Heart left ventricle (tissue), 13 donors: ENCODE data around the gene SLC25A6.

ENCODE experiments used
- POLR2A ChIP-seq, 2 donors: fragments of 450-650 bp; IDR thresholded peaks; one replicate each; pipeline ENCODE4 v1.6.1; 2017; ENCODE audit warnings: antibody characterized with exemption in 2 of 2, mild to moderate bottlenecking in 2 of 2, moderate library complexity in 2 of 2
- TF ChIP-seq, protein P1 (sequence below), 12 donors: fragments of 200-600 bp; sonication (generic) in 4 of 12; IDR thresholded peaks; one replicate each; pipeline versions ENCODE4 v1.5.0 to v1.8.0; 2018 to 2022; ENCODE audit warnings: antibody characterized with exemption in 12 of 12, mild to moderate bottlenecking in 5 of 12
- donor health status: ischemic (EF 13 %, LVEDD 7.1; RV severe dilation, severe dysfunction).
- donor health status: DM: no; HTN: yes; CAD: no.
- donor health status: DM: no; HTN: no; CAD: no.
- donor health status: ischemic (EF 25% LVEDD 6.9; RV normal size, moderate dysfunction).
- donor health status: ischemic (EF 25% LVEDD 5.7; RV mildly dilated, moderate dysfunction).
- donor health status: ischemic (EF 35%, LVEDD 5.7; RV mildly dilated, moderate dysfunction).
- donor health status: nonischemic (EF 11% LVEDD 7.7; RV severe dilation, severe dysfunction).
- donor health status: DM: yes; HTN: yes; CAD: no.
- donor health status: PGD.
- donor health status: ischemic (EF 29% LVEDD 5.4; RV normal size, mild dysfunction).
- donor health status: nonischemic (EF 23%, LVEDD 6.1; RV moderate dilation, normal function).

GRCh38 chrX:1416327-1416784, 24.4 kb upstream of the SLC25A6 start:
- TF ChIP-seq, protein P1, sequence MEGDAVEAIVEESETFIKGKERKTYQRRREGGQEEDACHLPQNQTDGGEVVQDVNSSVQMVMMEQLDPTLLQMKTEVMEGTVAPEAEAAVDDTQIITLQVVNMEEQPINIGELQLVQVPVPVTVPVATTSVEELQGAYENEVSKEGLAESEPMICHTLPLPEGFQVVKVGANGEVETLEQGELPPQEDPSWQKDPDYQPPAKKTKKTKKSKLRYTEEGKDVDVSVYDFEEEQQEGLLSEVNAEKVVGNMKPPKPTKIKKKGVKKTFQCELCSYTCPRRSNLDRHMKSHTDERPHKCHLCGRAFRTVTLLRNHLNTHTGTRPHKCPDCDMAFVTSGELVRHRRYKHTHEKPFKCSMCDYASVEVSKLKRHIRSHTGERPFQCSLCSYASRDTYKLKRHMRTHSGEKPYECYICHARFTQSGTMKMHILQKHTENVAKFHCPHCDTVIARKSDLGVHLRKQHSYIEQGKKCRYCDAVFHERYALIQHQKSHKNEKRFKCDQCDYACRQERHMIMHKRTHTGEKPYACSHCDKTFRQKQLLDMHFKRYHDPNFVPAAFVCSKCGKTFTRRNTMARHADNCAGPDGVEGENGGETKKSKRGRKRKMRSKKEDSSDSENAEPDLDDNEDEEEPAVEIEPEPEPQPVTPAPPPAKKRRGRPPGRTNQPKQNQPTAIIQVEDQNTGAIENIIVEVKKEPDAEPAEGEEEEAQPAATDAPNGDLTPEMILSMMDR (IDR thresholded peaks at IDR 0.05), result no peak
- TF ChIP-seq POLR2A (IDR thresholded peaks at IDR 0.05), result no peak
